ENCODE data around the gene ASTL. TPM values are rescaled to one million over a fixed set of nuclear protein-coding genes. Genes with fewer than 3 reads are reported as not detected.

The ASTL gene
- total RNA-seq, 3 donors from 2014 or later (not counting 1 experiment from before 2014, with no cell fraction given): 5.5 to 11.3 (median 8.8) TPM

GRCh38 chr2:96113951-96114350, 24.4 kb downstream of the ASTL start:
- intact Hi-C loops (cut with micrococcal nuclease): loop anchor here (10.0 kb wide), 1 partner anchor 89 kb away; no protein-coding TSS in a partner anchor
- ATAC-seq (no peak), DNase-seq (no peak)

GRCh38 chr2:96113367-96113677, 25.0 kb downstream of the ASTL start:
- no peaks in the 10 kb centered on the region for H3K9me3 Mint-ChIP-seq
- Histone ChIP-seq H3K27ac (ENCODE audit: low read length) (no peak overlapping the region), H3K27me3 (ENCODE audit: control insufficient read depth, insufficient read depth, low read length) (peaks cover 9% of the 10 kb centered on the region), H3K4me3 (ENCODE audit: low read length) (no peak overlapping the region), H3K9me3 (ENCODE audit: control insufficient read depth, insufficient read depth, low read length) (no peaks in the 10 kb centered on the region), H3K4me1 (ENCODE audit: control insufficient read depth, insufficient read depth, low read length) (peaks cover 8% of the 10 kb centered on the region), H3K36me3 (ENCODE audit: control insufficient read depth, insufficient read depth, low read length) (no peaks in the 10 kb centered on the region)
- H3K27me3 Mint-ChIP-seq (ENCODE audit: low read depth in 2 of 2): peaks cover 12 to 13% of the 10 kb centered on the region in 2 donors
- H3K4me3 Mint-ChIP-seq: no peak overlapping the region
- WGBS (ENCODE audit: insufficient coverage): 88% methylated on average over 7 of the region's 7 CpGs
- no peaks in the 10 kb centered on the region for H3K36me3 Mint-ChIP-seq
- DNase-seq (peak in 1 of 2 donors; percentile 47), ATAC-seq (no peak)
- H3K4me1 Mint-ChIP-seq: peaks cover 9 to 21% of the 10 kb centered on the region in 2 donors
- TF ChIP-seq CTCF (IDR thresholded peaks at IDR 0.05): no peak
- H3K27ac Mint-ChIP-seq: no peak overlapping the region
- intact Hi-C loops (cut with micrococcal nuclease): loop anchor here (10.0 kb wide), 1 partner anchor 89 kb away; no protein-coding TSS in a partner anchor

More at GRCh38 chr2:96113951-96114350, 24.4 kb downstream of the ASTL start:
- Histone ChIP-seq H3K36me3 (ENCODE audit: control insufficient read depth, insufficient read depth, low read length) (no peaks in the 10 kb centered on the region), H3K27me3 (ENCODE audit: control insufficient read depth, insufficient read depth, low read length) (peaks cover 9% of the 10 kb centered on the region), H3K4me1 (ENCODE audit: control insufficient read depth, insufficient read depth, low read length) (peaks cover 8% of the 10 kb centered on the region), H3K4me3 (ENCODE audit: low read length) (no peak overlapping the region), H3K9me3 (ENCODE audit: control insufficient read depth, insufficient read depth, low read length) (no peaks in the 10 kb centered on the region), H3K27ac (ENCODE audit: low read length) (no peak overlapping the region)
- Mint-ChIP-seq H3K4me3 (no peak overlapping the region), H3K9me3 (no peaks in the 10 kb centered on the region), H3K27me3 (ENCODE audit: low read depth in 2 of 2) (peaks cover 15 to 16% of the 10 kb centered on the region in 2 donors), H3K36me3 (no peaks in the 10 kb centered on the region), H3K27ac (no peak overlapping the region), H3K4me1 (peaks cover 9 to 21% of the 10 kb centered on the region in 2 donors)
- no peak for TF ChIP-seq CTCF (IDR thresholded peaks at IDR 0.05)
- 91% methylated on average over 12 of the region's 17 CpGs for WGBS (ENCODE audit: insufficient coverage)

GRCh38 chr2:96112501-96113366, 25.6 kb downstream of the ASTL start:
- H3K4me3 ChIP-seq (ENCODE audit: low read length): no peak overlapping the region
- ATAC-seq (no peak), DNase-seq (no peak)
- H3K9me3 ChIP-seq (ENCODE audit: control insufficient read depth, insufficient read depth, low read length): no peaks in the 10 kb centered on the region
- H3K4me3 Mint-ChIP-seq: no peak overlapping the region
- WGBS (ENCODE audit: insufficient coverage): 82% methylated on average over 8 of the region's 9 CpGs
- peaks cover 9% of the 10 kb centered on the region for H3K27me3 ChIP-seq (ENCODE audit: control insufficient read depth, insufficient read depth, low read length)
- H3K27ac Mint-ChIP-seq: no peak overlapping the region
- no peaks in the 10 kb centered on the region for H3K36me3 Mint-ChIP-seq
- H3K27ac ChIP-seq (ENCODE audit: low read length): no peak overlapping the region
- peaks cover 9 to 19% of the 10 kb centered on the region in 2 donors for H3K4me1 Mint-ChIP-seq
- intact Hi-C loops (cut with micrococcal nuclease): loop anchor here (10.0 kb wide), 1 partner anchor 88 kb away; no protein-coding TSS in a partner anchor
- no peaks in the 10 kb centered on the region for H3K9me3 Mint-ChIP-seq
- H3K4me1 ChIP-seq (ENCODE audit: control insufficient read depth, insufficient read depth, low read length): peaks cover 7% of the 10 kb centered on the region
- no peaks in the 10 kb centered on the region for H3K36me3 ChIP-seq (ENCODE audit: control insufficient read depth, insufficient read depth, low read length)
- H3K27me3 Mint-ChIP-seq (ENCODE audit: low read depth in 2 of 2): peaks cover 12 to 13% of the 10 kb centered on the region in 2 donors
- no peak for TF ChIP-seq CTCF (IDR thresholded peaks at IDR 0.05)

Data from natural killer cell (primary cell).